GM19395 (cell line): ENCODE data around the gene FOXD2.
A peak's percentile ranks its signal among the peaks of the same experiment; 100 is the strongest.

ENCODE experiments used
- ATAC-seq: cut with Tn5 transposase; IDR thresholded peaks from one replicate; pipeline ENCODE4 v1.9.1; 2021; ENCODE audit warnings: mild to moderate bottlenecking, moderate library complexity; ENCODE audit not compliant: unreplicated experiment

The FOXD2 gene

DNA sequence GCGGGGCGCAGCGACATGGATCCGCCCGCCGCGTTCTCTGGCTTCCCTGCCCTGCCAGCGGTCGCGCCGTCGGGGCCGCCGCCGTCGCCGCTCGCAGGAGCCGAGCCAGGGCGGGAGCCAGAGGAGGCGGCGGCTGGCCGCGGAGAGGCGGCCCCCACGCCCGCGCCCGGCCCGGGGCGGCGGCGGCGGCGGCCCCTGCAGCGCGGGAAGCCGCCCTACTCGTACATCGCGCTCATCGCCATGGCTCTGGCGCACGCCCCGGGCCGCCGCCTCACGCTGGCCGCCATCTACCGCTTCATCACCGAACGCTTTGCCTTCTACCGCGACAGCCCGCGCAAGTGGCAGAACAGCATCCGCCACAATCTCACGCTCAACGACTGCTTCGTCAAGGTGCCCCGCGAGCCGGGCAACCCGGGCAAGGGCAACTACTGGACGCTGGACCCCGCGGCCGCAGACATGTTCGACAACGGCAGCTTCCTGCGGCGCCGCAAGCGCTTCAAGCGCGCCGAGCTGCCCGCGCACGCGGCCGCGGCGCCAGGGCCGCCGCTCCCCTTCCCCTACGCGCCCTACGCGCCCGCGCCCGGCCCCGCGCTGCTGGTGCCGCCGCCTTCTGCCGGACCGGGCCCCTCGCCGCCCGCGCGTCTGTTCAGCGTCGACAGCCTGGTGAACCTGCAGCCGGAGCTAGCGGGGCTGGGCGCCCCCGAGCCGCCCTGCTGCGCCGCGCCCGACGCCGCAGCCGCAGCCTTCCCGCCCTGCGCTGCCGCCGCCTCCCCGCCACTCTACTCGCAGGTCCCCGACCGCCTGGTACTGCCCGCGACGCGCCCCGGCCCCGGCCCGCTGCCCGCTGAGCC lies 21.3 kb upstream of the FOXD2 start:
- ATAC-seq = no peak

DNA sequence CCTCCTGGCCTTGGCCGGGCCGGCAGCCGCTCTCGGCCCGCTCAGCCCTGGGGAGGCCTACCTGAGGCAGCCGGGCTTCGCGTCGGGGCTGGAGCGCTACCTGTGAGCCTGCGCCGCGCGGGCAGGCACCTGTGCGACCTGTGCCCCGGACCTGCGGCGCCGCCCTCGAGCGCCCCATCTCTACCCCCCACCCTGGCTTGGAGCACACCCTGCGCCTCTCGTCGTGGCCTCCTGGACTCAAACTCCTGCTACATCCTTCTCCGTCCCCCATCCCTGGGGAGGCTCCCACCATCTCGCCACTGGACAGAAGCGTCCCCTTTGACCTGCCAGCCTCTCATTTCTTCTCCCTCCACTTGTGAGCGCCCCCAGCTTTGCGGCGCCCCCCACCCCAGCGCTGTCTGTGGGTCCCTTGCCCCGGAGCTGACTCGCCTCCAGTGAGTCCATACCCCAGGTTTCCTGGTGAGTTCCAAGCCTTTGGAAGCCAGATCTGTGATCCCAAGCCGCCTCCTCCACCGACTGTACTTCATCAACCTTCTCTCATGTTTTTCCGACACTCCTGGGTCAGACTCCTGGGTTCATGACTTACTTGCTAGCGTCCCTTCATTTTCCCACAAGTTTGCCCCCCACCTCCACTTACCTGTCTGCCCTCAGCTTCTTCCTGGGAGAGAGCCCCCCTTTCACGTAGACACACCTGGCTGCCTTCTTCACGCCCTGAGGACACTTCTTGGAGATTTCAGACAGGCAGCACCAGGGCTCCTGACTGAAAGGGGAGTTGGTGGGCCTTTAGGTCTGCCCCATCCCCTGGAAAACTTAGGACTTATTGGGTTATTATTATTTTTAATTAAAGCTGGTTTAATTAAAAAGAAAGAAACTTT lies 20.4 kb upstream of the FOXD2 start:
- no peak for ATAC-seq

GRCh38 chr1:47418122-47418521 lies 19.7 kb upstream of the FOXD2 start:
- ATAC-seq = no peak

DNA sequence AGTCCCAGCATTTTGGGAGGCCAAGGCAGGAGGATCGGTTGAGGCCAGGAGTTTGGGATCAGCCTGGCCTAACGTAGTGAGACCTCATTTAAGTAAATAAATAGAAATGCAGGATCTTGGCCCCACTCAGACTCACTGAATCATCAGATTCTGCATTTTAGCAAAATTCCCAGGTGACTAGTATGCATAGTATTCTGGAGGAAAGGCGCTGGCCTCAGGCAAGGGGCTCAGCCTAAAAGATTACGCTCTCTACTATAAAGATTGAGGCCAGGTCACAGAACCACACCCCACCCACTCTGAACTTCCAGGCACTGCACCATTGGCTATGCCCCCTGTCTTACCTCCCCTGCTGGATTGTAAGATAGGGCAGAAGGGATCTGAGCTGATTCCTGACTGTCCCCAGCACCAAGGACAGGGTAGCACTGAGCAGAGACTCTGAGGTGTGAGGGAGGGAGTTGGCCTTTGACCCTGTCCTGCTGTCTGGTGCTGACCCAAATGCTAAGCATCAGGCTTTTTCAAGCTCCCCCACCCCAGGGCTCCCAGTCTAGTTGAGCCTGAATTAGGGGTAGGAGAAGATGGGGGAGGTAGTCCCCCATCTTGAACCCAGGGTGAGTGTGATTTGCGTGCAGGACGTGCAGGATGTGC lies 19.0 kb upstream of the FOXD2 start:
- no peak for ATAC-seq

DNA sequence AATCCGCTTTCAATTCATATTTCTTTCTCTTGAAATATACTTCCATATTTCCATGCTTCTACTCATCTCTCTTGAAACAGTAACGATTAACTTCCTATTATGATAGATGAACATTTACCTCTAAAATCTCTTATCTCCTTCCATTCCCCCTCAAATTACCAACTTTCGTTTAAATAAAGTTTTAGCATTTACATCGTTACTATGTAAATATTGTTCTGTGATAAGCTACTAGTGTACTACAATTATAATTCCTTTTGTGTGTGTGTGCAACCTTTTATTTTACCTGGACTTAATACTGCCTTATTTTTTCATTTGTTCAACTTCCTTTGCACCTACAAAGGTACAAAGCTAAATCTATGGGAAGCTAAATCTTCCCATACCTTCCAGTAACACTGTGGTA lies 17.3 kb upstream of the FOXD2 start:
- no peak for ATAC-seq

DNA sequence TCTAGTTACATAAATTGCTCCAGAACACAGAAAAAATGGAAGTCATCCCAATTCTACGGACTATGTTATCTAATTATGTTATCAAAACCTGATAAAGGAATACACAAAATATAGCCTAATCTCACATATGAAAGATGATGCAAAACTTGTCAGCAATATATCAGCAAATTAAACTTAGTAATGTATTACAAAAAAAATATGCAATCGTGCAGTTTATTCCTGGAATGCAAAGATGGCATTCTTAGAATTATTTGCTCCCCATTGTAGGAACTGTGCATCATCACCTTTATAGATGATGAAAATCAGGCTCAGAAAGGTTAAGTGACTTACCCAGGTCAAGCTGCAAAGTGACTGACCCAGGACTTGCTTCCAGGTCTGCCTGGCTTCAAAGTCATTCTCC lies 14.0 kb upstream of the FOXD2 start:
- no peak for ATAC-seq

- no peak for ATAC-seq
These were observed 13.4 kb upstream of the FOXD2 start for GRCh38 chr1:47424336-47424982.

- ATAC-seq = no peak
These were observed 6.3 kb upstream of the FOXD2 start for GRCh38 chr1:47431534-47431933.

GRCh38 chr1:47432071-47433036 lies 5.5 kb upstream of the FOXD2 start:
- peak; percentile 41 for ATAC-seq

DNA sequence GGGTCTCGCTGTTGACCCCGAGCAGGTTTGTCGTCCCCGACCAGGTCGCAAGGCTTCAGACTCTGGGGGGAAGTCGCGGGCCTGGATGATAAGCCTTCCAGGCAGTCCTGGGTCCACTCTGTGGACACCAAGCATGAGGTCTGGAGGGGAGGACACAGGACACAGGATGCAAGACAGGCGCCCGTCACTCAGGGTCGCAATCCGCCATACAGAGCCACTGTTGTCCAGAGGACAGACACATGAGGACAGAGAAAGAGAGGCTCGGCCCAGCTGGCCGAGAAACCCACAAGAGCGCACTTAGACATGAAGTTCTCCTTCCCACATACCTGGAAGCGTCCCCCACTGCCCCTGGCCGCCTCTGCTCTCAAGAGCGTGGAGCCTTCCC lies 4.8 kb upstream of the FOXD2 start:
- no peak for ATAC-seq

- ATAC-seq = no peak
These were observed 4.3 kb upstream of the FOXD2 start for GRCh38 chr1:47433477-47434050.

DNA sequence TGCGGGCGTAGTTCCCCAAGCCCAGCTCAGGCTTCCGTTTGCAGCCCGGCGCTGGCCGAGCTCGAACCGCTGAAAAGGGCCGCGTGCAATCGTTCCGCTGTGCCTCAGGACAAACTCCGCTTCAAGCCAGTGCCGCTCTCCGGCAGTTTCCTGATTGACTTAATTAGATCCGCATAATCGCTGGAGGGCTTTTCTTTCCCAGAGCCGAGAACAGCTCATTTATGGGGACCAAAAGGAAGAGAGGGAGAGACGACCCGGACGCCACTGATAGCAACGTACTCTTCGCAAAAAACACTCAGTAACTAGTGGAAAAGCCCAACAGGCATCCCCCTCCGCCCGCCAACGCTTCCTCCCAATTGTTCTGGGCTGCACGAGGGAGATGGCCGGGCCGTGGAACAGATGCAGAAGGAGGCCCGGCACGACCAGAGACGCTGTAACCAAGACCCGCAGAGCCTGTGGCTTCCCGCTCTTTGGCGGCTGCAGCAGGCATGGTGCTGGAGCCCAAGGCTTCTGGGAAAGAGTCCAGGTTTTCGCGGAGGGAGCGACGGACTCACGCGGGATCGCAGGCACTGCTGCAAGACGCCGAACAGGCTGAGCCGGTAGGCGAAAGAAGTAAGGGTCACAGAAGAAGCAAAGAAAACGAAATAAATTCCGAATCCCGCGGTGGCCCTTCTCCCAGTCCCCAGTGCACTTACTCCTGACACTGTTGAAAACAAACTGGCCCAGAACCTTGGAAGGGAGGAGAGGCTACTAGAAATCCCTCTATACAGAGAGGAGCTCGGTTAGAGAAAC lies 3.6 kb upstream of the FOXD2 start:
- ATAC-seq = no peak

DNA sequence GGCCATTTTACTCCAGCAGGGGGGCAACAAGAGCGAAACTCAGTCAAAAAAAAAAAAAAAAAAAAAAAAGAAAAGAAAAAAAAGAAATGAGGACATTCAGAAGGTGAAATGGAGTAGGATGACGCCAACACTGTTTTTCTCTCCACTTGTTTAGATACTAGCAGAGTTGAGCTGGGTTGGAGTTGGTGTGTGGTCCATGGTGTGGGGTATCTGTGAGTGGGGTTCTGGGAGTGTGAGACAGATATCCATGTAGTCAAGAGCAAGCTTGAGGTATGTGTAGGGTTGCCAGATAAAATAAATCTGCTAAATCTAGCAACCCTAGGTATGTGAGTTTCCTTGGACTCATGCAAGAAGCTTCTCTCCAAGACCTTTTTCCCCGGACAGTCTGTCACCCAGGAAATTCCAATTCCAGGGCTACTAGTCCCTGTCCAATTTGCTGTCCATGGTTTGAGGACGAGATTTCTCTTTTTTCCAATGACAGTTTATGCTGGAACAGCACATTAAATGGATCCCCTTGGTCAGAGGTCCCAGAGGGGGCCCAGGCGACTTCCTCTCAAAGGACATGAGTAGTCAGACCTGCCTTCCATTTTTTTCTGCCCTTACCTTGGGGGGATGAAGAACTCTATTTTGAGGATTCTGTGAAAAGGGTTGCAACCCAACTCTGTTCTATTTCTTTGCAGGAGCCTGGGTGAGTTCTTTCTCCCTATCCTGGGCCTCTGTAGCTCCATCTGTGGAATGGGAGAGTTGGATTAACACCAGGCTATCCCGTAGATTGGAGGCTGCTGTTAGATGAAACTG lies 2.1 kb upstream of the FOXD2 start:
- no peak for ATAC-seq

GRCh38 chr1:47436304-47436978 lies 1.4 kb upstream of the FOXD2 start:
- peak; percentile 52 for ATAC-seq

GRCh38 chr1:47436979-47437446 lies 831 bp upstream of the FOXD2 start:
- peak; percentile 23 for ATAC-seq

DNA sequence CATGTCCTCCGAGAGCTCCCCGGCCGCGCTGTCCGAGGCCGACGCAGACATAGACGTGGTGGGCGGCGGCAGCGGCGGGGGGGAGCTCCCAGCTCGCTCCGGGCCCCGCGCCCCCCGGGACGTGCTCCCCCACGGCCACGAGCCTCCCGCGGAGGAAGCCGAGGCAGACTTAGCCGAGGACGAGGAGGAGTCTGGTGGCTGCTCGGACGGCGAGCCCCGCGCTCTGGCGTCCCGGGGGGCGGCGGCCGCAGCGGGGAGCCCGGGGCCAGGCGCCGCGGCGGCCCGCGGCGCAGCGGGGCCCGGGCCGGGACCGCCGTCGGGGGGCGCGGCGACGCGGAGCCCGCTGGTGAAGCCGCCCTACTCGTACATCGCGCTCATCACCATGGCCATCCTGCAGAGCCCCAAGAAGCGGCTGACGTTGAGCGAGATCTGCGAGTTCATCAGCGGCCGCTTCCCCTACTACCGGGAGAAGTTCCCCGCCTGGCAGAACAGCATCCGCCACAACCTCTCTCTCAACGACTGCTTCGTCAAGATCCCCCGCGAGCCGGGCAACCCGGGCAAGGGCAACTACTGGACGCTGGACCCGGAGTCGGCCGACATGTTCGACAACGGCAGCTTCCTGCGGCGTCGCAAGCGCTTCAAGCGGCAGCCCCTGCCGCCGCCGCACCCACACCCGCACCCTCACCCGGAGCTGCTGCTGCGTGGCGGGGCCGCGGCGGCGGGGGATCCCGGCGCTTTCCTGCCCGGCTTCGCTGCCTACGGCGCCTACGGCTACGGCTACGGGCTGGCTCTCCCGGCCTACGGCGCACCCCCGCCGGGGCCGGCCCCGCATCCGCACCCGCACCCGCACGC lies 547 bp downstream of the FOXD2 start:
- ATAC-seq = peak; percentile 0
